Mesenchymal stem cell (in vitro differentiated cells and primary cell): Measurements from ENCODE around the gene TMUB1.

ENCODE experiments used
- DNase-seq: peaks from one replicate; pipeline ENCODE4 v3.0.0-alpha.2; 2013
- H2AFZ ChIP-seq: one replicate; pipeline ENCODE4 v1.6.1; 2013; ENCODE audit warnings: low read depth, mild to moderate bottlenecking, control low read depth, inconsistent platforms, low read length, moderate library complexity
- H2AK5ac ChIP-seq: 2 replicates; pipeline ENCODE4 v1.6.1; 2013; ENCODE audit warnings: low read length, moderate library complexity, mild to moderate bottlenecking, inconsistent platforms; ENCODE audit not compliant: severe bottlenecking
- H2BK120ac ChIP-seq: one replicate; pipeline ENCODE4 v1.6.1; 2013; ENCODE audit warnings: low read depth, mild to moderate bottlenecking, inconsistent platforms, low read length, moderate library complexity
- H2BK12ac ChIP-seq, 2 experiments: one replicate each; pipeline ENCODE4 v1.6.1; 2013; ENCODE audit warnings: inconsistent platforms in 2 of 2, low read length in 2 of 2, mild to moderate bottlenecking in 2 of 2, moderate library complexity in 2 of 2, control low read depth in 1 of 2
- H2BK15ac ChIP-seq: one replicate; pipeline ENCODE4 v1.6.1; 2013; ENCODE audit warnings: mild to moderate bottlenecking, low read depth, inconsistent platforms; ENCODE audit not compliant: poor library complexity, severe bottlenecking
- H2BK5ac ChIP-seq: 2 replicates; pipeline ENCODE4 v1.6.1; 2013; ENCODE audit warnings: low read depth, mild to moderate bottlenecking, low read length, control low read depth, inconsistent platforms; ENCODE audit not compliant: poor library complexity, severe bottlenecking
- H3K14ac ChIP-seq, 2 experiments: one replicate each; pipeline ENCODE4 v1.6.1; 2013; ENCODE audit warnings: inconsistent platforms in 2 of 2, low read length in 2 of 2, control low read depth in 1 of 2, mild to moderate bottlenecking in 1 of 2, moderate library complexity in 1 of 2
- H3K18ac ChIP-seq, 2 experiments: one replicate each; pipeline ENCODE4 v1.6.1; 2013; ENCODE audit warnings: inconsistent platforms in 2 of 2, low read length in 2 of 2, control low read depth in 1 of 2, low read depth in 1 of 2, mild to moderate bottlenecking in 1 of 2
- H3K23ac ChIP-seq, 2 experiments: one replicate each; pipeline ENCODE4 v1.6.1; 2013; ENCODE audit warnings: inconsistent platforms in 2 of 2, low read length in 2 of 2, mild to moderate bottlenecking in 2 of 2, moderate library complexity in 2 of 2, control low read depth in 1 of 2
- H3K27ac ChIP-seq: 2 replicates; pipeline ENCODE4 v1.5.1; 2013; ENCODE audit warnings: mild to moderate bottlenecking, moderate library complexity, low read length, control low read depth, inconsistent platforms; ENCODE audit not compliant: poor library complexity, severe bottlenecking
- H3K27me3 ChIP-seq, 2 experiments: 2 replicates each; pipeline versions ENCODE4 v1.6.1 to v1.7.0; 2013; ENCODE audit warnings: low read length in 2 of 2, mild to moderate bottlenecking in 2 of 2, moderate library complexity in 2 of 2, control low read depth in 1 of 2, inconsistent platforms in 1 of 2; ENCODE audit not compliant: control insufficient read depth in 1 of 2, insufficient read depth in 1 of 2
- H3K36me3 ChIP-seq, 2 experiments: 2 replicates each; pipeline versions ENCODE4 v1.6.1 to v1.7.0; 2013; ENCODE audit warnings: low read length in 2 of 2, control low read depth in 1 of 2, inconsistent platforms in 1 of 2, low read depth in 1 of 2, mild to moderate bottlenecking in 1 of 2; ENCODE audit not compliant: insufficient read depth in 2 of 2, control insufficient read depth in 1 of 2
- H3K4ac ChIP-seq, 2 experiments: one replicate each; pipeline ENCODE4 v1.6.1; 2013; ENCODE audit warnings: inconsistent platforms in 2 of 2, low read length in 2 of 2, mild to moderate bottlenecking in 2 of 2, moderate library complexity in 2 of 2, control low read depth in 1 of 2, low read depth in 1 of 2
- H3K4me1 ChIP-seq: 2 replicates; pipeline ENCODE4 v1.6.1; 2013; ENCODE audit warnings: low read depth, low read length, control low read depth; ENCODE audit not compliant: control insufficient read depth, insufficient read depth
- H3K4me2 ChIP-seq: 2 replicates; pipeline ENCODE4 v1.6.1; 2013; ENCODE audit warnings: low read length, mild to moderate bottlenecking, inconsistent platforms; ENCODE audit not compliant: poor library complexity, severe bottlenecking
- H3K4me3 ChIP-seq, 2 experiments: 2 replicates each; pipeline versions ENCODE4 v1.5.1 to v1.7.0; 2013; ENCODE audit warnings: low read length in 2 of 2, mild to moderate bottlenecking in 2 of 2, control low read depth in 1 of 2, low read depth in 1 of 2; ENCODE audit not compliant: insufficient read depth in 1 of 2
- H3K79me1 ChIP-seq: replicated peaks from 2 replicates; pipeline ENCODE4 v1.6.1; 2013; ENCODE audit warnings: mild to moderate bottlenecking, control low read depth, low read length, inconsistent platforms; ENCODE audit not compliant: poor library complexity, severe bottlenecking
- H3K9ac ChIP-seq: 2 replicates; pipeline ENCODE4 v1.7.0; 2013; ENCODE audit warnings: mild to moderate bottlenecking, low read length, moderate library complexity
- H3K9me3 ChIP-seq: 2 replicates; pipeline ENCODE4 v1.7.0; 2013; ENCODE audit warnings: mild to moderate bottlenecking, low read length; ENCODE audit not compliant: control insufficient read depth
- H4K8ac ChIP-seq: one replicate; pipeline ENCODE4 v1.6.1; 2013; ENCODE audit warnings: inconsistent platforms, mild to moderate bottlenecking, low read length, moderate library complexity
- H4K91ac ChIP-seq: one replicate; pipeline ENCODE4 v1.6.1; 2013; ENCODE audit warnings: mild to moderate bottlenecking, low read length, inconsistent platforms
- WGBS: methylation state at CpG from one replicate; pipeline ENCODE4 v1.1.7; 2013; ENCODE audit warnings: mixed read lengths; 5-methylcytosine and 5-hydroxymethylcytosine counted together

The TMUB1 gene

DNA sequence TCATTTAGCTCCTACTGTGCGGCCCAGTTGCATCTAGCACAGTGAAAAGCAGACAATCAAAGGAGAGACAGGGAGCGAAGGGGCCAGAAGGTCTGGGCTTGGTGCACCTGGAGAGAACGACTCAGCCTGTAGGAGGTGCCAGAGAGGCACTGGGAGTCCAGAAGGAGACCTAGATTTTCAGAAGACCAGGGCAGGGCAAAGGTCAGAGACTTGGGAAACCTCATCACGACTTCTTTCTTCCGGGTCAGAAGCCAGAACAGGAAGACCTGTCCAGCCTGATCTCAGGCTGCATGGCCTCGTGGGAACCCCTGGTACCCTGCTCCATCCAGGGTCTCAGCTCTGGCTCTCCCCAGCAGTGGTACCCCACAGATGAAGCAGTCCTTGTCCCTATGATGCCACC, 8.1 kb upstream of the TMUB1 start:
- H3K23ac ChIP-seq = no peak overlapping the region
- H2BK5ac ChIP-seq = no peak overlapping the region
- peak overlapping the region; percentile 35 for H4K8ac ChIP-seq
- no peak overlapping the region for H3K9ac ChIP-seq
- no peak overlapping the region for H2BK12ac ChIP-seq
- no peak overlapping the region for H2AK5ac ChIP-seq
- no peak overlapping the region for H2BK15ac ChIP-seq
- no peak overlapping the region for H3K27ac ChIP-seq
- H3K9me3 ChIP-seq = no peaks in the 10 kb centered on the region
- no peak overlapping the region for H3K14ac ChIP-seq
- H3K4me2 ChIP-seq = no peak overlapping the region
- peaks cover 5 to 18% of the 10 kb centered on the region in 2 experiments for H3K36me3 ChIP-seq
- H2BK120ac ChIP-seq = no peak overlapping the region
- H3K79me1 ChIP-seq = peaks cover 5% of the 10 kb centered on the region
- peaks cover 40% of the 10 kb centered on the region for H3K4me1 ChIP-seq
- DNase-seq = peak; percentile 32
- H3K4ac ChIP-seq = no peak overlapping the region
- WGBS = 48% methylated on average over 6 of the region's 6 CpGs
- H3K4me3 ChIP-seq = no peak overlapping the region
- H3K18ac ChIP-seq = no peak overlapping the region
- H4K91ac ChIP-seq = no peak overlapping the region
- H3K27me3 ChIP-seq = no peaks in the 10 kb centered on the region
- no peak overlapping the region for H2AFZ ChIP-seq

DNA sequence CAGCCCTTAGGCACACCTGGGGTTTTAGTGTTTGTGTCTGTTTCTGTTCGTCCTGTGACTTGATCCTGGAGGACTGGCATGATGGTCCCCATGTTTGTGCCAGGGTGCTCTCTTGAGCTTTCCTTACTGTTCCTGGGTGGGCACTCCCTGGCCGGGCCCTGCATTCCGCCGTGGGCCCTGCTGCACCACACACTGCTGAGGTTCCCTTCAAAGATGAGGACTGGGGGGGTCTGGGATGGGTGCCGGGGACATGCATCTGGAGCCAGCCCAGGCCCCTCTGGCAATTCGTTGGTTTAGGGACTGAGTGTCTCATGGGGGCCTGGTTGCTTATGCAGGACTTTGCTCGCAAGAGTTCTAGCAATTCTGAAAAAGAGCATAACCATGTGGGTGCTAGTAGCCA, 7.7 kb upstream of the TMUB1 start:
- H3K4me1 ChIP-seq = peaks cover 39% of the 10 kb centered on the region
- H3K4me2 ChIP-seq = no peak overlapping the region
- no peak overlapping the region for H3K14ac ChIP-seq
- no peak overlapping the region for H3K4ac ChIP-seq
- 94% methylated on average over 7 of the region's 7 CpGs for WGBS
- H3K9ac ChIP-seq = no peak overlapping the region
- H2BK12ac ChIP-seq = no peak overlapping the region
- H3K18ac ChIP-seq = peak overlapping the region in 1 of 2 experiments; percentile 30
- H3K27me3 ChIP-seq = no peaks in the 10 kb centered on the region
- H3K9me3 ChIP-seq = no peaks in the 10 kb centered on the region
- no peak overlapping the region for H2BK5ac ChIP-seq
- no peak for DNase-seq
- peak overlapping the region; percentile 40 for H2BK120ac ChIP-seq
- no peak overlapping the region for H3K23ac ChIP-seq
- H3K36me3 ChIP-seq = peaks cover 5 to 18% of the 10 kb centered on the region in 2 experiments
- H3K27ac ChIP-seq = no peak overlapping the region
- no peak overlapping the region for H3K4me3 ChIP-seq
- no peak overlapping the region for H2BK15ac ChIP-seq
- no peak overlapping the region for H2AK5ac ChIP-seq
- H2AFZ ChIP-seq = no peak overlapping the region
- H3K79me1 ChIP-seq = peaks cover 5% of the 10 kb centered on the region
- H4K8ac ChIP-seq = no peak overlapping the region
- H4K91ac ChIP-seq = no peak overlapping the region

DNA sequence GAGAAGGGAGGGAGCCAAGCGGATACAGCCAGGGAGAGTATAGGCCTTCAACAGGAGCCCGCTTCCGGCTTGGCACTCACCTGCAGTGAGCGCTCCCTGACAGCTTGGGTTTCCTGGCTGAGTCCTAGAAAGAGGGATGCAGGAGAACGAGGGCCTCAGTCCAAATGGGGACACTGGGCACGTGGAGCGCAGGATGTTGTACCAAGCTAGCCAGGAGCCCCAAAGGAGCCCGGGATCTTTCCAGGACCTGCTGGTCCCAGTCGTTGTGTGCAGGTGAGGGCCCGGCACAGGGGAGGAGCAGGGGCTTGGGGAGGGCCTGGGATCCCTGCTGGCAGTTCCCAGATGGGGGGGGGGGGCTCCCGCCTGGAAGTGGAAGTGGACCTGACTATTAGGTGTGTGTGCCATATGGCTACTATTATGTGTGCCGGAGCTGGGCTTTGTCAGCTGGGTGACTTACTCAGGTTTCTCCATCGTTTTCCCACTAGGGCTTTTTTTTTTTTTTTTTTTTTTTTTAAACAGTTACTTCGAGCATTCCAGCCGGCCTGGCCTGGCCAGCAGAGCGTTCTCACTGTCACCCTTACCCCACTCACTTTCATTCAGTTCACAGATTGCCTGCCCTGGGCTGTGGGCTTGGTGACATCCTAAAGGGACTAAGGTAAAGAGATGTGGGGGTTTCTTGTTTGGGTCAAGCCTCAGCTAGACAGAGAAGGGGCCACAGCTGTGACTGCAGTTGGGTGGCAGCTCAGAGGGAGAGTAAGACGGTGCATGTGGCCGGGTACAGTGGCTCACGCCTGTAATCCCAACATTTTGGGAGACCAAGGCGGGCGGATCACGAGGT, 6.8 kb upstream of the TMUB1 start:
- no peak overlapping the region for H2BK5ac ChIP-seq
- no peak overlapping the region for H2AK5ac ChIP-seq
- peak overlapping the region; percentile 84 for H4K8ac ChIP-seq
- peak overlapping the region; percentile 22 to 76 for H2BK12ac ChIP-seq
- H2AFZ ChIP-seq = no peak overlapping the region
- peaks cover 5 to 18% of the 10 kb centered on the region in 2 experiments for H3K36me3 ChIP-seq
- peak; percentile 60 for DNase-seq
- peak overlapping the region; percentile 64 for H2BK120ac ChIP-seq
- peak overlapping the region; percentile 18 to 35 for H3K4ac ChIP-seq
- peaks cover 39% of the 10 kb centered on the region for H3K4me1 ChIP-seq
- H3K79me1 ChIP-seq = peaks cover 5% of the 10 kb centered on the region
- H3K27me3 ChIP-seq = no peaks in the 10 kb centered on the region
- 74% methylated on average over 16 of the region's 22 CpGs for WGBS
- peak overlapping the region in 1 of 2 experiments; percentile 22 for H3K14ac ChIP-seq
- H4K91ac ChIP-seq = peak overlapping the region; percentile 67
- no peaks in the 10 kb centered on the region for H3K9me3 ChIP-seq
- H3K4me3 ChIP-seq = peak overlapping the region in 1 of 2 experiments; percentile 94
- peak overlapping the region; percentile 47 for H3K27ac ChIP-seq
- peak overlapping the region; percentile 88 for H2BK15ac ChIP-seq
- H3K18ac ChIP-seq = peak overlapping the region; percentile 11 to 85
- H3K4me2 ChIP-seq = peak overlapping the region; percentile 69
- H3K23ac ChIP-seq = no peak overlapping the region
- peak overlapping the region; percentile 94 for H3K9ac ChIP-seq

DNA sequence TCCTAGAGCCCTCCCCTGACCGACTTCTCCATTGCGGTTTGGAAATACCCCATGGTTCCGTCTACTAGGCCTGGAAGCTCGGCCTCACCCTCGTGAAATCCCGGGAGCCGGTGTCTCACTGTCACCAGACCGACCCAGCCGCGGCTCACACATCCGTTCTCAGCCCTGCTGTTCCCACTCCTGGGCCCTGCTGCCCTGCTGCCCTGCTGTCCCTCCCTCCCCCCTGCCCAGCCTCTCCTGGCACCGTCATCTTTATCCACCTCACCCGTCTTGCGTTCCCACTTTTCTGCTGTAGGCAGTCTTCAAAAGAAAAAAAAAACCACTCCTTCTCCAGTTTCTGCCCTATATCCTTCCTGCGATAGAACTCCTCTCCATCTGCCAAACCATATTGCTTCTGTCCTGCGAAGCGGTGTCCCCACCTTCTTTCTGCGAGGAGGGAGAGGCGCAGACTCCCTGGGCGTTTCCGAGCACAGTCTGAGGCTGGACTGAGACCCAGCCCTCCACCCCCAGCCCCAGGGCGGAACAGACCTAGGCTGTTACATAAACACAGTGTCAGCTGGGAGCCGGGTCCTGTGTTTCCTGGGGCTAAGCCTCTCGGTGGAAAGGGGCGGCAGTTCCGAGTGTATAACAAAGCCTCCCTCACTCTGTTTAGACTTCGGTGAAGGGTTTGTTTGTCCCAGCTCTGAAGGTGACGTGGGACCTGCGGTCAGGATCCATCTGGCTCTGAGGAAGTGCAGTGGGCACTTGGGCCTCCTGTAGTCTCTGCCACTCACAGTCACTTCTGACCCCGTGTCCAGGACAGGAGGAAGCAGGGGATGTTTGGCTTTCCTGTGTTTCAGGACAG, 5.8 kb upstream of the TMUB1 start:
- H3K4me2 ChIP-seq = peak overlapping the region; percentile 69
- peak overlapping the region; percentile 20 for H2BK15ac ChIP-seq
- DNase-seq = peak; percentile 98
- H3K27me3 ChIP-seq = no peaks in the 10 kb centered on the region
- H3K27ac ChIP-seq = peak overlapping the region; percentile 47
- peak overlapping the region; percentile 62 for H4K8ac ChIP-seq
- H3K4me3 ChIP-seq = peak overlapping the region in 1 of 2 experiments; percentile 94
- no peak overlapping the region for H3K23ac ChIP-seq
- peak overlapping the region; percentile 35 to 96 for H3K18ac ChIP-seq
- H2BK120ac ChIP-seq = no peak overlapping the region
- no peak overlapping the region for H2AK5ac ChIP-seq
- no peak overlapping the region for H2AFZ ChIP-seq
- H3K4ac ChIP-seq = peak overlapping the region; percentile 29 to 94
- no peak overlapping the region for H2BK5ac ChIP-seq
- peaks cover 5 to 18% of the 10 kb centered on the region in 2 experiments for H3K36me3 ChIP-seq
- H3K4me1 ChIP-seq = peaks cover 35% of the 10 kb centered on the region
- H3K79me1 ChIP-seq = peaks cover 5% of the 10 kb centered on the region
- H4K91ac ChIP-seq = peak overlapping the region; percentile 74
- 2% methylated on average over 30 of the region's 30 CpGs for WGBS
- H2BK12ac ChIP-seq = peak overlapping the region; percentile 53 to 94
- H3K14ac ChIP-seq = peak overlapping the region in 1 of 2 experiments; percentile 96
- H3K9me3 ChIP-seq = no peaks in the 10 kb centered on the region
- peak overlapping the region; percentile 94 for H3K9ac ChIP-seq
